Uterus (tissue), 2 donors: ENCODE measurements around the gene CDK6.

Source experiments
- POLR2A ChIP-seq, 2 donors: fragments of 450-650 bp; IDR thresholded peaks; one replicate each; pipeline ENCODE4 v1.6.1; 2016; ENCODE audit warnings: antibody characterized with exemption in 2 of 2, mild to moderate bottlenecking in 1 of 2, moderate library complexity in 1 of 2
- TF ChIP-seq, protein P1 (sequence below), 4 experiments: fragments of 200-600 bp in 2 of 4; fragments of 450-650 bp in 2 of 4; sonication (generic) in 2 of 4; IDR thresholded peaks; one replicate each; pipeline ENCODE4 v1.5.1; 2016 to 2019; ENCODE audit warnings: antibody characterized with exemption in 4 of 4, mild to moderate bottlenecking in 2 of 4, moderate library complexity in 1 of 4

GRCh38 chr7:92790992-92791391, 45.4 kb downstream of the CDK6 start:
- TF ChIP-seq POLR2A (IDR thresholded peaks at IDR 0.05): no peak
- TF ChIP-seq, protein P1, sequence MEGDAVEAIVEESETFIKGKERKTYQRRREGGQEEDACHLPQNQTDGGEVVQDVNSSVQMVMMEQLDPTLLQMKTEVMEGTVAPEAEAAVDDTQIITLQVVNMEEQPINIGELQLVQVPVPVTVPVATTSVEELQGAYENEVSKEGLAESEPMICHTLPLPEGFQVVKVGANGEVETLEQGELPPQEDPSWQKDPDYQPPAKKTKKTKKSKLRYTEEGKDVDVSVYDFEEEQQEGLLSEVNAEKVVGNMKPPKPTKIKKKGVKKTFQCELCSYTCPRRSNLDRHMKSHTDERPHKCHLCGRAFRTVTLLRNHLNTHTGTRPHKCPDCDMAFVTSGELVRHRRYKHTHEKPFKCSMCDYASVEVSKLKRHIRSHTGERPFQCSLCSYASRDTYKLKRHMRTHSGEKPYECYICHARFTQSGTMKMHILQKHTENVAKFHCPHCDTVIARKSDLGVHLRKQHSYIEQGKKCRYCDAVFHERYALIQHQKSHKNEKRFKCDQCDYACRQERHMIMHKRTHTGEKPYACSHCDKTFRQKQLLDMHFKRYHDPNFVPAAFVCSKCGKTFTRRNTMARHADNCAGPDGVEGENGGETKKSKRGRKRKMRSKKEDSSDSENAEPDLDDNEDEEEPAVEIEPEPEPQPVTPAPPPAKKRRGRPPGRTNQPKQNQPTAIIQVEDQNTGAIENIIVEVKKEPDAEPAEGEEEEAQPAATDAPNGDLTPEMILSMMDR (IDR thresholded peaks at IDR 0.05): no peak
